ENCODE measurements around the gene ARHGEF28.

- TF ChIP-seq CTCF (IDR thresholded peaks at IDR 0.05; ENCODE audit: low read depth, low read length) (no peak), POLR2A (IDR thresholded peaks at IDR 0.05; ENCODE audit: extremely low read depth, insufficient read length) (no peak), MAX (IDR thresholded peaks at IDR 0.05; ENCODE audit: low read depth, low read length) (no peak)
Observed at GRCh38 chr5:73987915-73988314, 361.9 kb downstream of the ARHGEF28 start.

All from NB4 (cell line).